GF-D8 (cell line): ENCODE measurements around the gene PIP.
A peak's percentile ranks its signal among the peaks of the same experiment; 100 is the strongest.
"Not testable (repeated sequence)": the region's sequence is repeated elsewhere in the genome, so short reads cannot be mapped to it uniquely, and the experiment has no call there.

Experiments
- DNase-seq: peaks from one replicate; lab custom pipeline; 2025; lab: John Stamatoyannopoulos, UW

PIP gene, protein sequence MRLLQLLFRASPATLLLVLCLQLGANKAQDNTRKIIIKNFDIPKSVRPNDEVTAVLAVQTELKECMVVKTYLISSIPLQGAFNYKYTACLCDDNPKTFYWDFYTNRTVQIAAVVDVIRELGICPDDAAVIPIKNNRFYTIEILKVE

DNA sequence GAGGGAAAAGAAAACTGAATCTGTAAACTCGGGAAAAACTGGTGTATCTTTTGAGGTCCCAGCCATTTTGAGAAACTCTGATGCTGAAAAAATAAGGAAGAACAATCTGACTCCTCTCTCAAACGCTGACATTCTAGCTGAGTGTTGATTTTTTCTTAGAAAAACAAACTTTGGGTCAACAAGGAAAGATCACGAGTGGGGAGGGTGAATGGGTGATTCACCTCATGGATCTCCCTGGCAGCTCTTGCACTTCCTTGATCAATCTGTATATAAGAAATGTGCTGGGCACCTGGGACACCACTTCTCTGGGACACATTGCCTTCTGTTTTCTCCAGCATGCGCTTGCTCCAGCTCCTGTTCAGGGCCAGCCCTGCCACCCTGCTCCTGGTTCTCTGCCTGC lies at the start of gene PIP:
PIP (plus strand) TSS at position 297 of the 400 bp plus-strand sequence; CDS start at position 337, 40 bp downstream.
- no peak for DNase-seq

DNA sequence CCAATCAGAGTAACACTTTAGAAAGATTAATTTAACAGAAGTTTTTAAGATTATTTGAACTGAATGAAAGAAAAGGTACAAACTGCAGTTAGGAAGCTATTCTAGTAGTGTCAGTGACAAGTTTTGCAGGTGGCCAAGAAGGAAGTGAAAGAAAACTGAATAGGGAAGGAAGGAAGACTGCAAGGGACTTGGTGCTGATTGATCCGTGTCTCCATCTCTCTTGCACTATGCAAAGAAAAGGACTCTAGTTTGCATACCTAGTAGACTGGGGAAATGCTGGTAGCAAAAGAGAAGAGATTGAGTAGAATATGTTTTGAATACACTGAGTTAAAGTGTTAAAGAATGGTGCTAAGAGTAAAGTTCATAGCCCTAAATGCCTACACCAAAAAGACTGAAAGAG lies 46.8 kb upstream of the PIP start:
- no peak for DNase-seq

DNA sequence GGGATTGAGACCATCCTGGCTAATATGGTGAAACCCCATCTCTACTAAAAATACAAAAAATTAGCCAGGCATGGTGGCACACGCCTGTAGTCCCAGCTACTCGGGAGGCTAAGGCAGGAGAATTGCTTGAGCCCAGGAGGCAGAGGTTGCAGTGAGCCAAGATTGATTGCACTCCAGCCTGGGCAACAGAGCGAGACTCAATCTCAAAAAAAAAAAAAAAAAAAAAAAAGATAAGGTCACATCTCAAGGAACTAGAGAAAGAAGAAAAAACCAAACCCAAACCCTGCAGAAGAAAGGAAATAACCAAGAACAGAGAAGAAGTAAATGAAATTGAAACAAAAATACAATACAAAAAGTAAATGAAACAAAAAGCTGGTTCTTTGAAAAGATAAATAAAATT lies 46.3 kb upstream of the PIP start:
- DNase-seq = not testable (repeated sequence)

DNA sequence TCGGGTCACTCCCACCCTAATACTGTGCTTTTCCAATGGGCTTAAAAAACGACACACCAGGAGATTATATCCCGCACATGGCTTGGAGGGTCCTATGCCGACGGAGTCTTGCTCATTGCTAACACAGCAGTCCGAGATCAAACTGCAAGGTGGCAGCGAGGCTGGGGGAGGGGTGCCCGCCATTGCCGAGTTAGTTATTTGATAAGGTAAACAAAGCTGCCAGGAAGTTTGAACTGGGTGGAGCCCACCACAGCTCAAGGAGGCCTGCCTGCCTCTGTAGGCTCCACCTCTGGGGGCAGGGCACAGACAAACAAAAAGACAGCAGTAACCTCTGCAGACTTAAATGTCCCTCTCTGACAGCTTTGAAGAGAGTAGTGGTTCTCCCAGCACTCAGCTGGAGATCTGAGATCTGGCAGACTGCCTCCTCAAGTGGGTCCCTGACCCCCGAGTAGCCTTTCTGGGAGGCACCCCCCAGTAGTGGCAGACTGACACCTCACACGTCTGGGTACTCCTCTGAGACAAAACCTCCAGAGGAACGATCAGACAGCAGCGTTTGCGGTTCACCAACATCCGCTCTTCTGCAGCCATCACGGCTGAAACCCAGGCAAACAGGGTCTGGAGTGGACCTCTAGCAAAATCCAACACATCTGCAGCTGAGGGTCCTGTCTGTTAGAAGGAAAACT lies 43.2 kb upstream of the PIP start:
- not testable (repeated sequence) for DNase-seq

DNA sequence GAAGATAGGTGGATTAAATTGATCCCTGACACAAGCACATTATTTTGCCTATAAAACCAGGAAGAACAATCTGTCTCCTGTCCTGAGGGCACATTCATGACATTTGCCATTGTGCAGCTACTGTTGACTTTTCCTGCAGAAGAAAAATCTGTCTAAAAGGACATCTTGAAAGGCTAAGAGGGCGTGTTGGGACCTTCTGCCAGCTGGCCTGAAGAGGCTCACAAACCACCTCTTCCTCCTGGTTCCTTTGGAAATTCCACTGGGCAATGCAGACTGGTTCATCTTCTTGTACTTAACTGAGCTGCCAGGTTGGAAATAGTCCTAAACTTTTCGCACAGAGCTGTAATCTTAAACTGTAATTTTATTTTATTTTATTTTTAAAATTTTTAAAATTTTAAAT lies 35.7 kb upstream of the PIP start:
- DNase-seq = no peak

DNA sequence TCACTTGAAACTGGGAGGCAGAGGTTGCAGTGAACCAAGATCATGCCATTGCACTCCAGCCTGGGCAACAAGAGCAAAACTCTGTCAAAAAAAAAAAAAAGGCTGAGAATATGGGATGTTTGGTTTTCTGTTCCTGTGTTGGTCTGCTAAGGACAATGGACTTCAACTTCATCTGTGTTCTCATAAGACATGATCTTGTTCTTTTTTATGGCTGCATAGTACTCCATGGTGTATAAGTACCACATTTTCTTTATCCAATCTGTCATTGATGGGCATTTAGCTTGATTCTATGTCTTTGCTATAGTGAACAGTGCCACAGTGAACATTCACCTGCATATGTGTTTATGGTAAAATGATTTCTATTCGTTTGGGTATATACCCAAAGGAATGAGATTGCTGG lies 32.3 kb upstream of the PIP start:
- DNase-seq = not testable (repeated sequence)

DNA sequence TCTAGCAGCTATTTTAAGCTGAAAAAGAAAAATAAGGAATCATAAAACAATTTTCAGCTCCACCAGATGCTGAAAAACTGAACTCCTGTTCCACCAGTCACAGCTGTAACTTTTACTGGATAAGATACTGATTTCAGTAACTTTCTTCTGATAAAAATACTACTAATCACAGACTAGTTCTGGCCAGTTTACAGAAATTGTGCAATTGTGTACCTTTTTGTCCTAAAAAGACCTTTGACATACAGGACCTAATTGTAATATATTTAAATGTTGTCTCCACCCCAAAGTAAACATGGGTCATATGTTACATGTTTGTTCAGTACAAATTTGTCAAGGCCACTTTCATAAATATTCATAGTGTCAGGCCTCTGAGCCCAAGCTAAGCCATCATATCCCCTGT lies 27.1 kb upstream of the PIP start:
- no peak for DNase-seq

DNA sequence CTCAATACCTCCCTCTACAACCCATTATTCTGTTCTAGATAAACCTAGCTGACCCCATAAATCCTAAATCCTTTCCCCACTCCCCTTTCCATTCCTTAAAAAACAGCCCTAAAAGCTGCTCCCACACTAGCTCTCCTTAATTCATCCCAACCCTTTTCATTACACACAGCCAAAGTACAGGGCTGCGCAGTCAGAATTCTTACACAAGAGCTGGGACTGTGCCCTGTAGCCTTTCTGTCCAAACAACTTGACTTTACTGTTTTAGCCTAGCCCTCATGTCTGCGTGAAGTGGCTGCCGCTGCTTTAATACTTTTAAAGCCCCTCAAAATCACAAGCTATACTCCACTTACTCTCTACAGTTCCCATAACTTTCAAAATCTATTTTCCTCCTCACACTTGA lies 23.9 kb upstream of the PIP start:
- not testable (repeated sequence) for DNase-seq

DNA sequence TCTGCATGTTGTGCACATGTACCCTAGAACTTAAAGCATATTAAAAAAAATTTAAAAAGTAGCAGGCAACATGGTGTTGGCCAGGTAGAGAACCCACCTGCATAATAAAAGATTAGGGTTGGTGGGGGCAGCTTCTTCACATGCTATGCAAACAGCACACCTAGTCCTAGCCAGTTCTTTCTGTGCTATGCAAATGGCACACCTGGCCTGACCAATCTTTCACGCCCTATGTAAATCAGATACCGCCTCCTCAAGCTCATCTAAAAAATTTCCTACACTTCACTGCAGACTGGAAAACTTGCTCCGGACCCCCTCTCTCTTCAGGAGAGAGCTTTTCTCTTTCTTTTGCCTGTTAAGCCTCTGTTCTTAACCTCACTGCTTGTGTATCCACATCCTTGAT lies 14.5 kb upstream of the PIP start:
- DNase-seq = no peak

DNA sequence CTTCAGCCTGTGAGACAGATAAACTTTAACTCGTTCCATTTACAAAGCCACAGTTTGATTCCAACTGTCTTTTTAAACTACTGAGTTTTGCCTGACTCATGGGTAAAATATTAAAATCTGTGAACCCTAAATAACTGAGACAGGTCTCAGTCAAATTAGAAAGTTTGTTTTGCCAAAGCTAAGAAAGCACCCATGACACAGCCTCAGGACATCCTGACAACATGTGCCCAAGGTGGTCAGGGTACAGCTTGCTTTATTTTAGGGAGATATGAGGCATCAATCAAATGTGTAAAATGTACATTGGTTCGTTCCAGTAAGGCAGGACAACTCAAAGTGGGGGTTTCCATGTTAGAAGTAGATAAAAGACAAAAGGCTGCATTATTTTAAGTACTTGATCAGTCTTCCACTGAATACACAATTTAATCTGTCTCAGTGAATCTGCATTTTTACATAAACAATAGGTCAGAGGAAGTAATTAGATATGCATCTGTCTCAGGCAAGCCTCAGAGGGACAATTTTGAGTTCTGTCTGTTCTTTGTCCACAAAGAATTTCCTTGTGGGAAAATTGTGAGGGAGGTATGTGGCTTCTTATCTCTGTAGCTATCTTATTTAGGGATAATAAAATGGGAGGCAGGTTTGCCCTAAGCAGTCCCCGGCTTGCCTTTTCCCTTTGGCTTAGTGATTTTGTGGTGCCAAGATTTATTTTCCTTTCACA lies 11.0 kb upstream of the PIP start:
- no peak for DNase-seq

DNA sequence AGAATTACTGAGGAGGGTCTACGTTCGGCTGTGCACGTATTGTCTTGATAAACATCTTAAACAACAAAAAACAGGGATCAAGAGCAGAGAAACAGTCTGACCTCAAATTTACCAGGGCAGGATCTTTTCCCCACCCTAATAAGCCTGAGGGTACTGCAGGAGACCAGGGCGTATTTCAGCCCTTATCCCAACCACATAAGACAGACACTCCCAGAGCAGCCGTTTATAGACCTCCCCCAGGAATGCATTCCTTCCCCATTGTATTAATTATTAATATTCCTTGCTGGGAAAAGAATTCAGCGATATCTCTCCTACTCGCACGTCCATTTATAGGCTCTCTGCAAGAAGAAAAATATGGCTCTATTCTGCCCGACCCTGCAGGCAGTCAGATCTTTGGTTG lies 8.6 kb upstream of the PIP start:
- not testable (repeated sequence) for DNase-seq

DNA sequence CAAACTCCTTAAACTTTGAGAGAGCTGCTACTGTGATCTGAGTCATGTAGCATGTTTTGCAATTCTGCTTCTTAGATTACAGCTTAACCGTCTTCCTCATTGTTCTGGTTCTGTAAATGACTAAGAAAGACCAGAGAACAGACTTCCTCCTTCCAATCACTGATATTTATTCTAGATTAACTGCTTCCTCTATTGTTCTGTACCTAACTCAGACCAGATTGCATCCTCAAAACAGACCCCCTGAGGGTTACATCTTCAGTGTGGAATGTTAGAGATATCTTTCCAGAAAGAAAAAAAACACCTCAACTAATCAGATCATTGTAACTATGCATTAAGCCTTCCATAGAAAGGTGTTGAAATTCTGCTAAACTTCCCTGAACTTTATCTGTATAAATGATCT lies 5.7 kb upstream of the PIP start:
- peak; percentile 78 for DNase-seq

DNA sequence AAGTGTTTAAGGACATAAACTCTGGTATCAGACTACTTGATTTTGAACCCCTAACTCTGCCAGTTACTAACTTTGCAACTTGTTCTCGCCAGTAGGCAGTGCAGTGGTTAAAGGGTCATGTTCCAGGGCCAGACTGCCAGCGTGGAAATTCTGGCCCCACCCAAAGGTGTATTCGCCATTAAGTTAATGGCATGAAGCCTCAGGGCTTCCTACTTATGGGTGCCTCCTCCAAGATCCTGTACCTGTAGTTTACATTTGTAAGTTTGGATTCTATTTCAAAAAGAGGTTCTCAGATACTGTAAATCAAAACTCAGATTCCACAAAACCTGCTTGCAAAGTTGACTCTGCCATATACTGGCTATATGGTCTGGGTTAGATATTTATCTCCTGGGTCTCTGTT lies 2.8 kb upstream of the PIP start:
- DNase-seq = no peak

DNA sequence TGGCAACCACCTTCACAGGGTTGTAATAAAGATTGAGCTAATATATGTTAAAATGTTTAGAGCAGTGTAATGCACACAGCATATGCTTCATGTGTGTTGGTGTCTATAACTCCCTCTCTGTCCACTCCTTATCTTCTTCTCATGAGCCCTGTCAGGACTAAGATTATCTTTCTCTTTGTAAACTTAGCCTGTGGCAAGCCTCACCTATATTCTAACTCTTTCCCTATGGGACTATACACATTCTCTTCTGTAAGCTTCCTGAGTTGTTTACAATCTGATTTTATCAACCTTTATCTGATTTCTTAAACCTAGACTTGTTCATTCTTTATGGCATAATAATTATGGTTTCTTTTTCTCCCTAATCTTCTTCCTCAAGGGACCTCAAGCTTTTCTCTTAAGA lies 2.4 kb upstream of the PIP start:
- DNase-seq = no peak

DNA sequence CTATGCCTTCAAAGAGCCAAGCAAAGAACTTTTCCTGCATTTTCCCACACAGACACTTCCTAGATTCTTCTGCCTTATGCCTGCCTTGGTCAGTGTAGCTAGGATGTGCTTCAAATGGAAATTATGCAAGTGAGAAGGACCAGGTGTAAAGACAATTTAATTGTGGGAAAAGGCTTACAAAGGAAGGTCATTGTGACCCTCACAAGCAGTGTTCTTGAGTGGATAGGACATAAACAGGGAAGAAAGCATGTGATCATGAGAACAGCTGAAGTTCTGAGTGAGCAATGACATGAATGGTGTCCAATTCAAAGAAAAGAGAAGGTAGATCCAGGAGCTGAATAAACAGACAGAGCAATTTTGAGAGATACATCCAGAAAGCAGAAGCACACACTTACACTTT lies 1.3 kb upstream of the PIP start:
- no peak for DNase-seq

DNA sequence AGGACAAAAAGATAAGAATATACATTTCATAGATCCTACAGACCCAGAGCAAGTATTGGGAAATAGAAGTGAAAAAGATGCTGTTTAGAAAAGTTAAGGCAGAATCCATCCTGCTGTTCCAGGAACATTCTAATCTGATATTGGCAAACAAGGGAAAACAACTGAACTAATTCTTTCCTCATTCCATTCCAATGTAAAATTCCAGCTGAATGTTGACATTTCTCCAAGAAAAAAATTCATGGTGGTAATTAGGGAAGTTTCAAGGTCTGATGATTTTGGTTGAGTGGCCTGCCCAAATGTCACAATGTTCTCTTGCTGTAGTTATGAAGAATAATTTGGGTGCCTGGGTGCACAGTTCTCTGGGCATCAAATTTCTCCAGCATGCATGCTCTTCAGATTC lies 15.2 kb downstream of the PIP start:
- DNase-seq = no peak

DNA sequence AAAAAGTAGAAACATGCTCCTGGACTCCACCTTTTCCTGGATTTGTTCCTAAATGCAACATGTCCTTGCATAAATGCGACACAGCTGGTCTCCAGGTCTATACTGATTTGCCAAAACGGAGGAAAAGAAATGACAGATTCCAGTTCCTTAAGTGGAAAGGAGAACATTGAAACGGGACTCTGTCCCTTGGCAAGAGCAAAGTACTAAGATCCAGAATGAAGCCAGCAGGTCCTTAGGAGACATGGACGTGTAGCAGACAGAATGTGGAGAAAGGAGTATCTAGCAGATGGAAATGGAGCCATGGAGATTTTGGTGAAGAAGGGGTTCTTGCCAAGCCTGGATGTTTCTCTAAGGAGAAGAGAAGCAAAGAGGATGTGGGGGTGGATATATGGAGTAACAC lies 16.2 kb downstream of the PIP start:
- no peak for DNase-seq

DNA sequence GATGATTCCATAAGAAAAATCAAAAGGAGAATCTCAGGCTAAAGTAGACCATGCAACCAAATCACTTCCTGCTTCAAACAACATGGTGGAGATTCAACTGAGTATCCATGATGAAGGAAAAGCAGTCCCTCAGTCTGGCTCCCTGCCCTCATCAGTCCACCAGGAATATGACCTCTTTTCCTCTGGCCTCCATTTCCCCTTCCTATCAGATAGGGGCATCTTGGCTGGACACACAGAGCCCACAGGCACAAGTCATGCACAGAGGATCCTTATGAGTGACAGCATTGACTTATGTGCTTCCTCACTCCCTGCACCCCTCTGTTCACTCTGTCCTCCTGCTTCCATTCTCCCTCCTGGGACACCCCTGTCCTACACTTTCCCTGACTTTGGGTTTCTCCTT lies 16.8 kb downstream of the PIP start:
- no peak for DNase-seq

DNA sequence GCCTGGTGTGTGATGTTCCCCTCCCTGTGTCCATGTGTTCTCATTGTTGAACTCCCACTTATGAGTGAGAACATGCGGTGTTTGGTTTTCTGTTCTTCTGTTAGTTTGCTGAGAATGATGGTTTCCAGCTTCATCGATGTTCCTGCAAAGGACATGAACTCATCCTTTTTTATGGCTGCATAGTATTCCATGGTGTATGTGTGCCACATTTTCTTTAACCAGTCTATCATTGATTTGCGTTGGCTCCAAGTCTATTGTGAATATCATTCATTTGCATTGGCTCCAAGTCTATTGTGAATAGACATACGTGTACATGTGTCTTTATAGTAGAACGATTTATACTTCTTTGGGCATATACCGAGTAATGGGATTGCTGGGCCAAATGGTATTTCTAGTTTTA lies 18.8 kb downstream of the PIP start:
- not testable (repeated sequence) for DNase-seq

DNA sequence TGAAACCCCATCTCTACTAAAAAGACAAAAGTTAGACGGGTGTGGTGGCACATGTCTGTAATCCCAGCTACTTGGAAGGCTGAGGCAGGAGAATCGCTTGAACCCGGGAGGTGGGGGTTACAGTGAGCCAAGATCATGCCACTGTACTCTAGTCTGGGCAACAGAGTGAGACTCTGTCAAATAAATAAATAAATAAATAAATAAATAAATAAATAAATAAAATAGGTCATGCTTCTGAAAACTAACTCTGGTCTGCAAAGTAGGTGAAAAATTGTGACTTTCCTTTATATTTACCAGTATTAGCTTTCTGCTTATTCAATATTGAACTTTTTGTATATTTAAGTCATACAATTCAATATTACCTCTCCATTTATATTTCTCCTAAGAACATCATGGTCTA lies 26.7 kb downstream of the PIP start:
- DNase-seq = not testable (repeated sequence)

DNA sequence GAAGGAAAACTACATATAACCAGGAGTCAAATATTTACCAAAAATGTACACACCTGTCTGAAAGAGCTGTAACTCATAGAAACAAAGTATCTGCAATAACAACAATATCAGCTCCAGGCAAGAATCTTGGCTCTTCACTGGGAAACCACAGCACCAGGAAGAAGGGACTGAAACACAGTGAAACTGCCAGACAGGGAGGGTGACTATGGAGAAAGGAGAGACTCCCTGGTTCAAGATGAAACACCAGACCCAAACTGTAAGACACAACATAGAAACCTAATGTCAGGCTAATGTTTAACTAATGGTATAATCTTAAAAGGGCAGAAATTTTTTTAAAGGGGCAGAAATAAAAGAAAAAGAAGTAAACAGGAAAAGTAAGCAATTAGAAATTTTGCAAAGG lies 39.8 kb downstream of the PIP start:
- no peak for DNase-seq

DNA sequence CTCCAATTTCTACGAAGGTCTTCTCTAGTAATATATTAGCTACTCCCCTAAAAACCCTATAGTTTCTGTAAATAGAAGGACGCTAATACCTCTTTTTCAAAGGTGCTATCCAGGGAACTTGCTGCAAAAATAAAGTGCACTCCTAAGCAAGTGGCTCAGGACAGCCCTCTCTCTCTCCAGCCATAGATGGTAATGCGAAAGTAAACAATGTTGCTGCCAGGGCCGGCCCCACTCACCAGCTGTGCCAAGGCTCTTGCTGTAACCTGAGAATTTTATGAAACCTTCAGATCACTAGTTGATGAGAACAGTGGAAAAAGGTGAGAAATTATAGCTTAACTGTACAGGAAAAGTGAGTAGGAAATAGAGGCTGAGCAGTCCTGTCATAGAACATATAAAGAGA lies 40.5 kb downstream of the PIP start:
- no peak for DNase-seq

DNA sequence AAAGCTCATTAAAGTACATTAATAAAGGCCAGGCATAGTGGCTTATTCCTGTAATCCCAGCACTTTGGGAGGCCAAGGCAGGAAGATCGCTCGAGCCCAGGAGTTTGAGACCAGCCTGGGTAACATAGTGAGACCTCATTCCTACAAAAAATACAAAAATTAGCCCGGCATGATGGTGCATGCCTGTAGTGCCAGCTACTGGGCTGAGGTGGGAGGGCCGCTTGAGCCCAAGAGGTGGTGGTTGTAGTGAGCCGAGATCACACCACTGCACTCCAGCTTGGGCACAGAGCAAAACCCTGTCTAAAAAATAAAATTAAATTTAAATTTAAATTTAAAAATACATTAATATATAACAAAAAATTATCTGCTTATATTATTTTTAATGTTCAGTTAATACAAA lies 44.3 kb downstream of the PIP start:
- no peak for DNase-seq
